Omental fat pad (tissue), 4 donors: ENCODE data around the gene LETM1. TPM values are rescaled to one million over a fixed set of nuclear protein-coding genes. Genes with fewer than 3 reads are reported as not detected.

Source experiments
- ATAC-seq: fragments of 150-250 bp; one replicate; pipeline ENCODE4 v1.9.1; 2016; ENCODE audit warnings: mild to moderate bottlenecking, moderate library complexity; ENCODE audit not compliant: low FRiP score
- DNase-seq: peaks from one replicate; pipeline ENCODE4 v3.0.0-alpha.2; 2019; ENCODE audit warnings: low spot score
- CTCF ChIP-seq, 3 donors: fragments of 450-650 bp; IDR thresholded peaks; one replicate each; pipeline ENCODE4 v1.5.1; 2016 to 2017; ENCODE audit warnings: antibody characterized with exemption in 3 of 3, mild to moderate bottlenecking in 3 of 3, moderate library complexity in 2 of 3
- total RNA-seq, 4 donors: library from RNA; depleted of rRNA; stranded (reverse); fragments of >200 nt; gene quantifications; one replicate each; pipeline ENCODE4 v1.1.0, GENCODE V29; 2016

LETM1 gene
- total RNA-seq, 4 donors from 2014 or later: 42.2 to 104 (median 52.8) TPM

GRCh38 chr4:1887052-1887451 is 31.1 kb upstream of the LETM1 start:
- no peak for TF ChIP-seq CTCF (IDR thresholded peaks at IDR 0.05)
- ATAC-seq: no peak

DNA sequence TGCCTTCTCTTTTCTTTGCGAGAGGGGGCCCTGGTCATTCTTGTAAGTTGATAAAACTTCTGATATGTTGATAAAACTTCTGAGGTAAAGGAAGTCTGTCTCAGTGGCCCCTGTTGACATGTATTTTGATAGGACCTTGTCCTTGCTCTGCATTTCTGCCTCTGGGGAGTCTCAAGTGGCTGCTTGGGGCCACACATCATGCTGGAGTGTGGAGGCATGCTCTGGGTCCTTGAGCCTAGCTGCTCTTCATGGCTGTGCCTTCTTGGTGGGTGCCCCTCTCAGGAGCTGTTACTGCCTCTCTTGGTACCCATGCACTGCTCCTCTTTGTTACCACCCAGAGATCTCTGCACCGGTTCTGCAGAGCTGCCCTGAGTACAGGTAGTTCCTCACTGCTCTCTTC is 29.5 kb upstream of the LETM1 start:
- no peak for DNase-seq
- ATAC-seq: no peak
- TF ChIP-seq CTCF (IDR thresholded peaks at IDR 0.05): no peak

More at GRCh38 chr4:1887052-1887451, 31.1 kb upstream of the LETM1 start:
- no peak for DNase-seq

GRCh38 chr4:1883583-1883982 is 27.6 kb upstream of the LETM1 start:
- DNase-seq (no peak), ATAC-seq (no peak)
- no peak for TF ChIP-seq CTCF (IDR thresholded peaks at IDR 0.05)

GRCh38 chr4:1882850-1883271 is 26.9 kb upstream of the LETM1 start:
- ATAC-seq: no peak
- TF ChIP-seq CTCF (IDR thresholded peaks at IDR 0.05): no peak
- DNase-seq: no peak

DNA sequence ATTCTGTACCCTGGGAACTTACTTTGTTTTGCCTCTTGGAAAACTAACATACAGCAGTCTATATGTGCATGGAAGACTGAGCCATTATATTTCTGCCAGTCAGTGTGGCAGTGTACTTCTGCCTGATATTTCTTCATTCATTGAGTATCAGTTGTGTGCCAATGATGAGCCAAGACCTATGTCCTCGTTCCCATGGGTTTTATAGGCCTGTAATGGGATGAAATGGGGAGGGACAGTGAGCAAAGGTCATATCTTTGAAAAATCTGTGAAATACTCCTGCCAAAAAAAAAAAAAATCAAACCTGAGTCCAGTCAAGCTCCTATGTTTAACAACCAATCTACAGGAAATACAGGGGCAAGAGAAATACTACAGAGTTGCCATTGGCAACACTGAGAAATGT is 24.4 kb upstream of the LETM1 start:
- TF ChIP-seq CTCF (IDR thresholded peaks at IDR 0.05): no peak
- ATAC-seq: no peak

GRCh38 chr4:1879485-1879884 is 23.5 kb upstream of the LETM1 start:
- no peak for DNase-seq
- no peak for ATAC-seq
- TF ChIP-seq CTCF (IDR thresholded peaks at IDR 0.05): no peak

More for the DNA sequence above, 24.4 kb upstream of the LETM1 start:
- no peak for DNase-seq

- no peak for ATAC-seq
Observed at GRCh38 chr4:1874201-1874600, 18.2 kb upstream of the LETM1 start.

More at GRCh38 chr4:1874201-1874600, 18.2 kb upstream of the LETM1 start:
- DNase-seq: no peak
- TF ChIP-seq CTCF (IDR thresholded peaks at IDR 0.05): no peak
